ENCODE data around the gene RBP3. TPM values are rescaled to one million over a fixed set of nuclear protein-coding genes. Genes with fewer than 3 reads are reported as not detected.

Gene RBP3
- total and polyA plus RNA-seq, 9 donors = 0.04 to 0.11 (median 0.07) TPM; not detected in 1

GRCh38 chr10:47405857-47406547 is 57.8 kb downstream of the RBP3 start:
- H3K9me3 ChIP-seq (replicated peaks; ENCODE audit: control insufficient read depth, low read depth, low read length) = no peaks in the 10 kb centered on the region
- peaks cover 40% of the 10 kb centered on the region for H3K4me1 ChIP-seq (ENCODE audit: control insufficient read depth, insufficient read depth, low read length)
- no peak for DNase-seq
- no peaks in the 10 kb centered on the region for H3K27me3 ChIP-seq (ENCODE audit: control insufficient read depth, insufficient read depth, low read length)
- 93% methylated on average over 9 of the region's 11 CpGs for WGBS (ENCODE audit: insufficient coverage)
- H3K4me3 ChIP-seq (ENCODE audit: low read length) = no peak overlapping the region
- H3K36me3 ChIP-seq (ENCODE audit: control insufficient read depth, insufficient read depth, low read length) = no peaks in the 10 kb centered on the region
- no peak overlapping the region for H3K27ac ChIP-seq (ENCODE audit: low read length)

GRCh38 chr10:47406548-47406869 is 58.3 kb downstream of the RBP3 start:
- WGBS (ENCODE audit: insufficient coverage) = 83% methylated on average over 1 of the region's 4 CpGs
- H3K27ac ChIP-seq (ENCODE audit: low read length) = no peak overlapping the region
- DNase-seq = no peak

GRCh38 chr10:47406870-47407691 is 58.9 kb downstream of the RBP3 start:
- Histone ChIP-seq H3K4me1 (ENCODE audit: control insufficient read depth, insufficient read depth, low read length) (peaks cover 34% of the 10 kb centered on the region), H3K27me3 (ENCODE audit: control insufficient read depth, insufficient read depth, low read length) (no peaks in the 10 kb centered on the region), H3K9me3 (replicated peaks; ENCODE audit: control insufficient read depth, low read depth, low read length) (no peaks in the 10 kb centered on the region), H3K4me3 (ENCODE audit: low read length) (no peak overlapping the region), H3K27ac (ENCODE audit: low read length) (no peak overlapping the region), H3K36me3 (ENCODE audit: control insufficient read depth, insufficient read depth, low read length) (no peaks in the 10 kb centered on the region)
- 86% methylated on average over 5 of the region's 9 CpGs for WGBS (ENCODE audit: insufficient coverage)
- no peak for DNase-seq

More at GRCh38 chr10:47406548-47406869, 58.3 kb downstream of the RBP3 start:
- Histone ChIP-seq H3K9me3 (replicated peaks; ENCODE audit: control insufficient read depth, low read depth, low read length) (no peaks in the 10 kb centered on the region), H3K27me3 (ENCODE audit: control insufficient read depth, insufficient read depth, low read length) (no peaks in the 10 kb centered on the region), H3K4me1 (ENCODE audit: control insufficient read depth, insufficient read depth, low read length) (peaks cover 40% of the 10 kb centered on the region), H3K36me3 (ENCODE audit: control insufficient read depth, insufficient read depth, low read length) (no peaks in the 10 kb centered on the region), H3K4me3 (ENCODE audit: low read length) (no peak overlapping the region)

Other genes starting within 250 kb of the RBP3 start
- 0.98 TPM for gene GDF10, start 48.2 kb upstream of the RBP3 start, total RNA-seq
- 1 to 10 TPM in 3 of 8 donors, under 1 TPM in 5; 0.08 to 6.1 (median 0.91) TPM for gene GDF10, start 48.2 kb upstream of the RBP3 start, polyA plus RNA-seq (ENCODE audit: insufficient read depth in 1 of 8, insufficient read length in 8 of 8, low replicate concordance in 1 of 8)
- gene GDF2, start 25.9 kb upstream of the RBP3 start, total RNA-seq = not detected
- gene GDF2, start 25.9 kb upstream of the RBP3 start, polyA plus RNA-seq (ENCODE audit: insufficient read depth in 1 of 8, insufficient read length in 8 of 8, low replicate concordance in 1 of 8) = not detected
- gene ZNF488, start 35.9 kb downstream of the RBP3 start, total RNA-seq = 1.2 TPM
- 1 to 10 TPM; 3.3 to 5.2 (median 4.0) TPM for gene ZNF488, start 35.9 kb downstream of the RBP3 start, polyA plus RNA-seq (ENCODE audit: insufficient read depth in 1 of 8, insufficient read length in 8 of 8, low replicate concordance in 1 of 8)
- gene ANXA8, start 135.8 kb downstream of the RBP3 start, total RNA-seq = not detected
- 1 to 10 TPM in 1 of 8 donors, under 1 TPM in 4, not detected in 3; 0.10 to 3.1 (median 0.43) TPM for gene ANXA8, start 135.8 kb downstream of the RBP3 start, polyA plus RNA-seq (ENCODE audit: insufficient read depth in 1 of 8, insufficient read length in 8 of 8, low replicate concordance in 1 of 8)
- not detected for gene FAM25G, start 143.3 kb downstream of the RBP3 start, total RNA-seq
- not detected for gene FAM25G, start 143.3 kb downstream of the RBP3 start, polyA plus RNA-seq (ENCODE audit: insufficient read depth in 1 of 8, insufficient read length in 8 of 8, low replicate concordance in 1 of 8)
- 7.4 TPM for gene AGAP9, start 175.3 kb downstream of the RBP3 start, total RNA-seq
- gene AGAP9, start 175.3 kb downstream of the RBP3 start, polyA plus RNA-seq (ENCODE audit: insufficient read depth in 1 of 8, insufficient read length in 8 of 8, low replicate concordance in 1 of 8) = 10 to 100 TPM in 2 of 8 donors, 1 to 10 TPM in 6; 4.2 to 23.5 (median 5.7) TPM